PC-3 (cell line): ENCODE results near the gene MPZL3. TPM values are rescaled to one million over a fixed set of nuclear protein-coding genes. Genes with fewer than 3 reads are reported as not detected.

Experiments
- ATAC-seq: fragments of 200-7000 bp; cut with Tn5 transposase; 2 replicates; pipeline ENCODE4 v1.9.1; 2020; ENCODE audit warnings: mild to moderate bottlenecking, moderate library complexity
- BruUV-seq: library from RNA; stranded (reverse); fragments of 400-500 nt; replicated peaks from 2 replicates; lab custom pipeline; 2021; lab: Mats Ljungman, UMichigan
- CTCF ChIA-PET: fragments of 300-600 bp; sonication (Branson Sonifier 250); formaldehyde crosslinking; loops from one replicate; lab custom pipeline; 2022; ENCODE audit warnings: antibody characterized with exemption; lab: Charles Lee
- POLR2A ChIA-PET: fragments of 300-600 bp; sonication (Branson Sonifier 250); formaldehyde crosslinking; loops from one replicate; lab custom pipeline; 2022; ENCODE audit warnings: antibody characterized with exemption; ENCODE audit not compliant: unreplicated experiment; lab: Charles Lee
- DNase-seq: peaks from one replicate; pipeline ENCODE4 v3.0.0-alpha.2; 2015
- H2AFZ ChIP-seq: fragments of 300-600 bp; sonication (generic); 2 replicates; pipeline ENCODE4 v1.6.0; 2016; ENCODE audit warnings: antibody characterized with exemption, low read length
- H3F3A ChIP-seq: fragments of 300-600 bp; sonication (generic); one replicate; pipeline ENCODE4 v1.6.0; 2017; ENCODE audit warnings: antibody characterized with exemption, low read length, control low read depth, mild to moderate bottlenecking; ENCODE audit not compliant: unreplicated experiment
- H3K27ac ChIP-seq: fragments of 300-600 bp; sonication (generic); 2 replicates; pipeline ENCODE4 v1.5.1; 2016; ENCODE audit warnings: mild to moderate bottlenecking, low read length
- H3K27me3 ChIP-seq: fragments of 300-600 bp; sonication (generic); 2 replicates; pipeline ENCODE4 v1.6.1; 2016; ENCODE audit warnings: low read length, mixed read lengths
- H3K36me3 ChIP-seq: fragments of 300-600 bp; sonication (generic); 2 replicates; pipeline ENCODE4 v1.6.1; 2016; ENCODE audit warnings: low read depth, mixed run types, low read length, mixed read lengths
- H3K4me1 ChIP-seq: fragments of 300-600 bp; sonication (generic); 2 replicates; pipeline ENCODE4 v1.5.1; 2016; ENCODE audit warnings: low read length; ENCODE audit not compliant: insufficient read depth
- H3K4me2 ChIP-seq: fragments of 300-600 bp; sonication (generic); 2 replicates; pipeline ENCODE4 v1.6.0; 2016; ENCODE audit warnings: low read length
- H3K4me3 ChIP-seq: fragments of 300-600 bp; sonication (generic); 2 replicates; pipeline ENCODE4 v1.5.1; 2016; ENCODE audit warnings: mild to moderate bottlenecking, low read length, mixed read lengths
- H3K79me2 ChIP-seq: fragments of 300-600 bp; sonication (generic); 2 replicates; pipeline ENCODE4 v1.6.1; 2017; ENCODE audit warnings: low read length, mixed read lengths
- H3K9ac ChIP-seq: fragments of 300-600 bp; sonication (generic); 2 replicates; pipeline ENCODE4 v1.6.0; 2016; ENCODE audit warnings: mild to moderate bottlenecking, low read length
- H3K9me2 ChIP-seq: fragments of 300-600 bp; sonication (generic); replicated peaks from 2 replicates; pipeline ENCODE4 v1.6.1; 2016; ENCODE audit warnings: mixed run types, low read length, mixed read lengths
- H3K9me3 ChIP-seq: fragments of 300-600 bp; sonication (generic); 2 replicates; pipeline ENCODE4 v1.6.1; 2016; ENCODE audit warnings: low read length, mixed read lengths
- H4K20me1 ChIP-seq: fragments of 300-600 bp; sonication (generic); 2 replicates; pipeline ENCODE4 v1.6.1; 2016; ENCODE audit warnings: low read length, mixed read lengths
- CTCF ChIP-seq: fragments of 300-600 bp; sonication (generic); conservative IDR thresholded peaks from 2 replicates; pipeline ENCODE4 v1.5.1; 2017; ENCODE audit warnings: antibody characterized with exemption, low read depth, mild to moderate bottlenecking, low read length
- EZH2 ChIP-seq: fragments of 300-600 bp; sonication (generic); IDR thresholded peaks from one replicate; pipeline ENCODE4 v1.6.1; 2017; ENCODE audit warnings: antibody characterized with exemption, mild to moderate bottlenecking, low read length; ENCODE audit not compliant: unreplicated experiment
- EZH2phosphoT487 ChIP-seq: fragments of 300-600 bp; sonication (generic); IDR thresholded peaks from 2 replicates; pipeline ENCODE4 v1.6.1; 2018; ENCODE audit warnings: mild to moderate bottlenecking, antibody characterized with exemption, low read length, borderline replicate concordance
- intact Hi-C: fragments of 100-400 bp; cut with micrococcal nuclease; formaldehyde crosslinking; loops from 2 replicates; pipeline ENCODE4 v1.9.0; 2023
- total RNA-seq: library from RNA; depleted of rRNA; stranded (reverse); fragments of >200 nt; gene quantifications from 2 replicates; pipeline ENCODE4 v1.2.3, GENCODE V29; 2014

The MPZL3 gene
- total RNA-seq, 1 experiment from 2014 or later = 7.0 TPM

DNA sequence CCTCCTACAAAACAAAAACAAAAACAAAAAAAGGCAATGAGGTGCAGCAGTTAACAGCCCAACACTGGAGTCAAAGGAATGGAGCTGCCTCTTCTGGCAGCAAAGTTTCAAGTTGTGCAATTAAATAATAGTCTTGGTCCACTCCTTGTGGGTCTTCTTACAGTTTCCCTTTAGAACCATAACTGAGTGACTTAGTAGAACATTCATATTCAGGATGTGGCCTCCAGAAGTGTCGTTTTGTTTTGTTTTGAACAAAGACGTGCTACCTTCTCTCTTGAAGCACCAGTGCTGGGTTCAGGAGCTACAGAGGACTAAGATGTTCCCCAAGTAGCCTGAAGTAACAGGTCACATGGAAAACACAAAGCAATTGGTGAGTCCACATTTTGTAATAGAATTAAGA, 25.4 kb downstream of the MPZL3 start:
- intact Hi-C loops = no loop called here
- Histone ChIP-seq H3K4me2 (no peak overlapping the region), H4K20me1 (no peaks in the 10 kb centered on the region), H3K27me3 (no peaks in the 10 kb centered on the region), H3K27ac (no peak overlapping the region), H3F3A (no peaks in the 10 kb centered on the region), H3K79me2 (no peaks in the 10 kb centered on the region), H3K36me3 (no peaks in the 10 kb centered on the region), H3K9me3 (no peaks in the 10 kb centered on the region), H3K4me1 (peaks cover 15% of the 10 kb centered on the region), H3K9ac (no peak overlapping the region), H3K4me3 (no peak overlapping the region), H2AFZ (no peak overlapping the region), H3K9me2 (no peaks in the 10 kb centered on the region)
- no peak for ATAC-seq
- no peak for DNase-seq
- ChIA-PET CTCF (no interaction called here), POLR2A (interaction anchor here (0.6 kb wide), 1 partner anchor 16 kb away, joined by 6 read pairs; no protein-coding TSS in a partner anchor)
- BruUV-seq = no TSS peak
- no peak for TF ChIP-seq CTCF

- ChIA-PET CTCF (no interaction called here), POLR2A (no interaction called here)
- H3K79me2 ChIP-seq = no peaks in the 10 kb centered on the region
- no peaks in the 10 kb centered on the region for H3K9me3 ChIP-seq
- H3K9me2 ChIP-seq = no peaks in the 10 kb centered on the region
- H2AFZ ChIP-seq = no peak overlapping the region
- BruUV-seq = no TSS peak
- no peaks in the 10 kb centered on the region for H3K27me3 ChIP-seq
- DNase-seq = no peak
- no peak overlapping the region for H3K9ac ChIP-seq
- H3K27ac ChIP-seq = no peak overlapping the region
- H3K36me3 ChIP-seq = no peaks in the 10 kb centered on the region
- H3K4me1 ChIP-seq = peaks cover 15% of the 10 kb centered on the region
- H3F3A ChIP-seq = no peaks in the 10 kb centered on the region
- TF ChIP-seq EZH2phosphoT487 = no peak
- TF ChIP-seq EZH2 = no peak
- no peak for TF ChIP-seq CTCF
- no peak overlapping the region for H3K4me2 ChIP-seq
- no peak for ATAC-seq
- intact Hi-C loops = no loop called here
- no peaks in the 10 kb centered on the region for H4K20me1 ChIP-seq
- H3K4me3 ChIP-seq = no peak overlapping the region
These were observed 25.9 kb downstream of the MPZL3 start for GRCh38 chr11:118226296-118226695.

GRCh38 chr11:118224511-118225188, 27.5 kb downstream of the MPZL3 start, which contains the start of gene JAML:
JAML (minus strand) TSS chr11:118225011; CDS start chr11:118214866, 10,145 bp downstream.
- Histone ChIP-seq H3K4me2 (no peak within 1 kb of the TSS), H2AFZ (no peak within 1 kb of the TSS), H3K9ac (no peak within 1 kb of the TSS), H3F3A (no peaks in the 10 kb centered on the region), H3K36me3 (no peaks in the 10 kb centered on the region), H3K9me2 (no peaks in the 10 kb centered on the region), H3K27ac (no peak within 1 kb of the TSS), H3K4me1 (peaks cover 12% of the 10 kb centered on the region), H3K4me3 (no peak within 1 kb of the TSS), H3K27me3 (no peaks in the 10 kb centered on the region), H3K9me3 (no peaks in the 10 kb centered on the region), H4K20me1 (no peaks in the 10 kb centered on the region), H3K79me2 (no peaks in the 10 kb centered on the region)
- no TSS peak for BruUV-seq
- CTCF ChIA-PET = no interaction called here
- no peak for DNase-seq
- intact Hi-C loops = no loop called here
- ATAC-seq = no peak
- no peak for TF ChIP-seq CTCF
- TF ChIP-seq EZH2phosphoT487 = no peak
- TF ChIP-seq EZH2 = no peak
- POLR2A ChIA-PET = no interaction called here
